ENCODE results near the gene TTC28. TPM values are rescaled to one million over a fixed set of nuclear protein-coding genes. Genes with fewer than 3 reads are reported as not detected.
A peak's percentile ranks its signal among the peaks of the same experiment; 100 is the strongest.

TTC28 gene
- total and polyA plus RNA-seq, 10 of the 15 experiments (the other 5 are each of a cell fraction or from before 2014, with no cell fraction given), result 0.15 to 8.4 (median 1.4) TPM

DNA sequence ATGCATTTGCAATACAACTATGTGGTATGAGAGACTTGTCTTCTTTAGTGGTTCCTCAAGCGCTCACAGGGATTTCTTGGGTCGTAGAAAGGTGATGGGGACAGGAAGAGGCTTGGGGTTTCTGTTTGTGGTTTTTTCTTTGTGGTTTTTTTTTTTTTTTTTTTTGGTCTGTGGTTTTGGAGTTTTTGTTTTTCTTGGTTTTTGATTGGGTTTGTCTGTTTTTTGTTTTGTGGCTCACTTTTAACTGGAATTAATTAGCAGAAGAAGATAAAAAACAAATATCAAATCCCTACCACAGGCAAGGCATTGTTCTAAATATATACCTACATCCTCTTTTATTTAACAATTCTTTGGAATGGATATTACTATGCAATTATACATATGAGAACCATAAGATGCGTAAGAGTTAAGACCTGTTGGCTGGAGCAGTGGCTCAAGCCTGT is 5.5 kb downstream of the TTC28 start (continued):
- TF ChIP-seq RELB (IDR thresholded peaks at IDR 0.05; ENCODE audit: low read depth), result peak; percentile 76
- TF ChIP-seq, protein P1, sequence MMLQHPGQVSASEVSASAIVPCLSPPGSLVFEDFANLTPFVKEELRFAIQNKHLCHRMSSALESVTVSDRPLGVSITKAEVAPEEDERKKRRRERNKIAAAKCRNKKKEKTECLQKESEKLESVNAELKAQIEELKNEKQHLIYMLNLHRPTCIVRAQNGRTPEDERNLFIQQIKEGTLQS (IDR thresholded peaks at IDR 0.05; ENCODE audit: borderline replicate concordance, extremely low read depth, low read depth, low read length), result no peak
- peak; percentile 60; the same call in 1 of the 2 replicates for TF ChIP-seq ZNF384 (IDR thresholded peaks at IDR 0.05; ENCODE audit: borderline replicate concordance, low read depth, low read length)
- TF ChIP-seq ATF7 (IDR thresholded peaks at IDR 0.05; ENCODE audit: low read depth), result peak; percentile 53
- peak; percentile 72; the same call in 1 of the 2 replicates for TF ChIP-seq MTA3 (IDR thresholded peaks at IDR 0.05; ENCODE audit: borderline replicate concordance, low read length)
- TF ChIP-seq ZBED1 (IDR thresholded peaks at IDR 0.05; ENCODE audit: borderline replicate concordance), result no peak
- TF ChIP-seq EZH2 (IDR thresholded peaks at IDR 0.05; ENCODE audit: borderline replicate concordance, control insufficient read depth, low read depth, low read length), result 0 out of 2 replicates have a peak, but pooled peaks have one; percentile 55
- TF ChIP-seq ETV6 (conservative IDR thresholded peaks at IDR 0.05 in 1 of 2, IDR thresholded peaks at IDR 0.05 in 1 of 2; ENCODE audit: borderline replicate concordance in 1 of 2, low read depth in 1 of 2), result peak in 1 of 2 experiments; percentile 21; a peak in 1 of 4 replicates
- peak; percentile 95 for TF ChIP-seq CBFB (IDR thresholded peaks at IDR 0.05; ENCODE audit: low read depth)
- TF ChIP-seq, protein P2, sequence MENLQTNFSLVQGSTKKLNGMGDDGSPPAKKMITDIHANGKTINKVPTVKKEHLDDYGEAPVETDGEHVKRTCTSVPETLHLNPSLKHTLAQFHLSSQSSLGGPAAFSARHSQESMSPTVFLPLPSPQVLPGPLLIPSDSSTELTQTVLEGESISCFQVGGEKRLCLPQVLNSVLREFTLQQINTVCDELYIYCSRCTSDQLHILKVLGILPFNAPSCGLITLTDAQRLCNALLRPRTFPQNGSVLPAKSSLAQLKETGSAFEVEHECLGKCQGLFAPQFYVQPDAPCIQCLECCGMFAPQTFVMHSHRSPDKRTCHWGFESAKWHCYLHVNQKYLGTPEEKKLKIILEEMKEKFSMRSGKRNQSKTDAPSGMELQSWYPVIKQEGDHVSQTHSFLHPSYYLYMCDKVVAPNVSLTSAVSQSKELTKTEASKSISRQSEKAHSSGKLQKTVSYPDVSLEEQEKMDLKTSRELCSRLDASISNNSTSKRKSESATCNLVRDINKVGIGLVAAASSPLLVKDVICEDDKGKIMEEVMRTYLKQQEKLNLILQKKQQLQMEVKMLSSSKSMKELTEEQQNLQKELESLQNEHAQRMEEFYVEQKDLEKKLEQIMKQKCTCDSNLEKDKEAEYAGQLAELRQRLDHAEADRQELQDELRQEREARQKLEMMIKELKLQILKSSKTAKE (IDR thresholded peaks at IDR 0.05; ENCODE audit: low read depth, poor library complexity, severe bottlenecking), result peak; percentile 76
- TF ChIP-seq BHLHE40 (IDR thresholded peaks at IDR 0.05; ENCODE audit: borderline replicate concordance in 1 of 2, low read depth in 2 of 2, low read length in 1 of 2), result no peak
- TF ChIP-seq CREB1 (IDR thresholded peaks at IDR 0.05; ENCODE audit: low read depth), result no peak; the same call in 1 of the 2 replicates
- TF ChIP-seq, protein P3, sequence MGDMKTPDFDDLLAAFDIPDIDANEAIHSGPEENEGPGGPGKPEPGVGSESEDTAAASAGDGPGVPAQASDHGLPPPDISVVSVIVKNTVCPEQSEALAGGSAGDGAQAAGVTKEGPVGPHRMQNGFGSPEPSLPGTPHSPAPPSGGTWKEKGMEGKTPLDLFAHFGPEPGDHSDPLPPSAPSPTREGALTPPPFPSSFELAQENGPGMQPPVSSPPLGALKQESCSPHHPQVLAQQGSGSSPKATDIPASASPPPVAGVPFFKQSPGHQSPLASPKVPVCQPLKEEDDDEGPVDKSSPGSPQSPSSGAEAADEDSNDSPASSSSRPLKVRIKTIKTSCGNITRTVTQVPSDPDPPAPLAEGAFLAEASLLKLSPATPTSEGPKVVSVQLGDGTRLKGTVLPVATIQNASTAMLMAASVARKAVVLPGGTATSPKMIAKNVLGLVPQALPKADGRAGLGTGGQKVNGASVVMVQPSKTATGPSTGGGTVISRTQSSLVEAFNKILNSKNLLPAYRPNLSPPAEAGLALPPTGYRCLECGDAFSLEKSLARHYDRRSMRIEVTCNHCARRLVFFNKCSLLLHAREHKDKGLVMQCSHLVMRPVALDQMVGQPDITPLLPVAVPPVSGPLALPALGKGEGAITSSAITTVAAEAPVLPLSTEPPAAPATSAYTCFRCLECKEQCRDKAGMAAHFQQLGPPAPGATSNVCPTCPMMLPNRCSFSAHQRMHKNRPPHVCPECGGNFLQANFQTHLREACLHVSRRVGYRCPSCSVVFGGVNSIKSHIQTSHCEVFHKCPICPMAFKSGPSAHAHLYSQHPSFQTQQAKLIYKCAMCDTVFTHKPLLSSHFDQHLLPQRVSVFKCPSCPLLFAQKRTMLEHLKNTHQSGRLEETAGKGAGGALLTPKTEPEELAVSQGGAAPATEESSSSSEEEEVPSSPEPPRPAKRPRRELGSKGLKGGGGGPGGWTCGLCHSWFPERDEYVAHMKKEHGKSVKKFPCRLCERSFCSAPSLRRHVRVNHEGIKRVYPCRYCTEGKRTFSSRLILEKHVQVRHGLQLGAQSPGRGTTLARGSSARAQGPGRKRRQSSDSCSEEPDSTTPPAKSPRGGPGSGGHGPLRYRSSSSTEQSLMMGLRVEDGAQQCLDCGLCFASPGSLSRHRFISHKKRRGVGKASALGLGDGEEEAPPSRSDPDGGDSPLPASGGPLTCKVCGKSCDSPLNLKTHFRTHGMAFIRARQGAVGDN (IDR thresholded peaks at IDR 0.05), result no peak
- TF ChIP-seq, protein P4, sequence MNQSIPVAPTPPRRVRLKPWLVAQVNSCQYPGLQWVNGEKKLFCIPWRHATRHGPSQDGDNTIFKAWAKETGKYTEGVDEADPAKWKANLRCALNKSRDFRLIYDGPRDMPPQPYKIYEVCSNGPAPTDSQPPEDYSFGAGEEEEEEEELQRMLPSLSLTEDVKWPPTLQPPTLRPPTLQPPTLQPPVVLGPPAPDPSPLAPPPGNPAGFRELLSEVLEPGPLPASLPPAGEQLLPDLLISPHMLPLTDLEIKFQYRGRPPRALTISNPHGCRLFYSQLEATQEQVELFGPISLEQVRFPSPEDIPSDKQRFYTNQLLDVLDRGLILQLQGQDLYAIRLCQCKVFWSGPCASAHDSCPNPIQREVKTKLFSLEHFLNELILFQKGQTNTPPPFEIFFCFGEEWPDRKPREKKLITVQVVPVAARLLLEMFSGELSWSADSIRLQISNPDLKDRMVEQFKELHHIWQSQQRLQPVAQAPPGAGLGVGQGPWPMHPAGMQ (IDR thresholded peaks at IDR 0.05; ENCODE audit: borderline replicate concordance), result peak; percentile 84
- TF ChIP-seq IKZF1 (conservative IDR thresholded peaks at IDR 0.05), result 0 out of 2 replicates have a peak, but pooled peaks have one; percentile 19
- 0 out of 2 replicates have a peak, but pooled peaks have one; percentile 25 for TF ChIP-seq BCL11A (IDR thresholded peaks at IDR 0.05; ENCODE audit: low read depth, low read length)
- peak; percentile 52; the same call in 1 of the 2 replicates for TF ChIP-seq EED (IDR thresholded peaks at IDR 0.05; ENCODE audit: low read depth)
- no peak for TF ChIP-seq BRCA1 (IDR thresholded peaks at IDR 0.05; ENCODE audit: low read depth, low read length)
- no peak for TF ChIP-seq TCF12 (IDR thresholded peaks at IDR 0.05; ENCODE audit: low read depth, low read length)
- TF ChIP-seq POLR2A (IDR thresholded peaks at IDR 0.05; ENCODE audit: low read depth, low read length), result no peak

All from GM12878 (cell line).